GM18508 (cell line): ENCODE results near the gene PASK.

Experiments
- ATAC-seq: cut with Tn5 transposase; IDR thresholded peaks from one replicate; pipeline ENCODE4 v1.9.1; 2021; ENCODE audit warnings: moderate number of reproducible peaks; ENCODE audit not compliant: insufficient read depth, unreplicated experiment

PASK gene

DNA sequence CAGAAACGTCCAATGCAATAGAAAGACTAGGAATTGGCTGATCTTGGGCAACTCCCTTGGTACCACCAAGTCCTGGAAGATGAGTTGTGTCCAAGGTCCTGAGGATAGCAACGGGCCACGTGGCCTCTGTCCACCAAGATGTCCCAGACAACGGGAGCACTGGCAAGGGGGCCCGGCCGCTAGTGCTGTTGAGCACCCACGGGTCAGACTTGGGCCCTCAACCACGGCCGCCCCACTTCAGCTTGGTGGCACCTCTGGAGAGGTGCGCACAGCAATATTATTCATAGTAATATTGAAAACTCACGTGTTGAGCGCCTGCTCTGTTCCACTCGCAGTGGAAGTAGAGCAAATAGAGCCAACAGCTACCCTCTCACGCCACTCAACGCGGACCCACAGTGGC, 19.0 kb downstream of the PASK start:
- no peak for ATAC-seq

DNA sequence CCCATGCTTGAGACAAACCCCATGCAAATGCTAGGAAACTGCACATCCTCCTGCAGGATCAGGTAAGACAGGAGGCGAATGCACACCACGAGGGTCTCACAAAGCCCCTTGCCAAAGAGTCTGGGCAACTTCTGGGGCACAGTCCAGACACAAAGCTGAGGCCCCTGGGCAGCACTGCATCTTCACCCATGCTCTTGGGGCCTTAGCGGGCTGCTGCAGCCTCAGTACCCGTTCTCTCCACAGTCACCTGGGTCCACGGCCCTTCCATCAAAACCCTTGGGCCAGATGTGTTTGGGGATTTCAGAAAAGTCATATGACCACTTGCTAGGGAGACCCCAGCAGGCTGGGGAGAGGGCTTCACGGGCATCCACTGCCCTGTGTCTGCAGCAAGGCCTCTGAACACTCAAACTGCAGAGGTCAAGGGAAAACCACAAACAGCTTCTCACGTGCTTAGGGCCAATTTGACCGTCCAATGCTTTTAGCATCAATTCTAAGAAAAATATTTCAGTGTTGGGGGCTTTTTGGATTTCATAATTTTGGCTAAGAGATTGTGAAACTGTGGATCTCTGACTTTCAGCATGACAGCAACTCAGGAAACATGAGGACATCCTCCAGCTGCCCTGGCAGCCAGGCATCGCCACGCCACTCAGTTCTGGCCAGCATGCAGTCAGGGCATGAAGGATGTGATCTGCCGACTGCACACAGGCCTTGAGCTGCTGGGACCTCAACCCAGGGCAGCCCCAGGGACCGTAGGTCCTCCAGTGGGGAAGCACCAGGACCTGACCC, 20.0 kb downstream of the PASK start:
- ATAC-seq, result no peak

DNA sequence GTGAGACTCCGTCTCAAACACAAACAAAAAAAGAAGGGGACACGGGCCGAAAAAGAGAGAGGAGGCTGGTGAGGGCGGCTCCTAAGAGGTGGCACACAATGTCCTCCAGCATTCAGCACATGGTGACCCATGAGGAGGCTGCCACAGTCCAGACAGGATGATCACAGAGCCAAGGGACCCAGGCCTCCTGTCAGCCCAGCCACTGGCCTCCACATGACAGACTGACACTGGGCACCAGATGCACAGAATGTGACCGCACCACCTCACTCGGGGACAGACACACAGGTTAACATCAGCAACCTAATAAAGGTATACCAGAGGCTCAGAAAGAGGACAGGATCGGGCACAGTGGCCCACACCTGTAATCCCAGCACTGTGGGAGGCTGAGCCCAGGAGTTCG, 21.0 kb downstream of the PASK start:
- no peak for ATAC-seq

DNA sequence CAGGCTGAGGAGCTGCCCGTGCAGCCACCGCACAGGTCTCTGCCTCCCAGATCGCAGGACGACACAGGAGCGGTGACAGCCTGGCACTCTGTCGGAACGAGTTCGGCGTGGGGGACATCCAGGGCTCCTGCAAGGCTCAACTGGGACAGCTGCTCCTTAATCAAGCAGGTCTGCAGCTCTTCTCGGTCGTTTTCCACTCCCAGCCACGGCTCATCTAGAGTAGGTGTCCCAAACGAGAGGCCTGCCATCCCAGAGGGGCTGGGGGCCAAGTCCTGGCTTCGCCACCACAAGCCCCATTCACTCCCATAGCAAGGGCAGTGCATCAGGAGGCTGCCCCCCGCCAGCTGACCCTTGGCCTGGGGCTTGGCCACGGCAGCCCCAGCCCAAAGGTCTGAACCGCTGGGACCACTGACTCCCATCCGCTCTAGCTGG, 22.5 kb downstream of the PASK start:
- ATAC-seq, result no peak

DNA sequence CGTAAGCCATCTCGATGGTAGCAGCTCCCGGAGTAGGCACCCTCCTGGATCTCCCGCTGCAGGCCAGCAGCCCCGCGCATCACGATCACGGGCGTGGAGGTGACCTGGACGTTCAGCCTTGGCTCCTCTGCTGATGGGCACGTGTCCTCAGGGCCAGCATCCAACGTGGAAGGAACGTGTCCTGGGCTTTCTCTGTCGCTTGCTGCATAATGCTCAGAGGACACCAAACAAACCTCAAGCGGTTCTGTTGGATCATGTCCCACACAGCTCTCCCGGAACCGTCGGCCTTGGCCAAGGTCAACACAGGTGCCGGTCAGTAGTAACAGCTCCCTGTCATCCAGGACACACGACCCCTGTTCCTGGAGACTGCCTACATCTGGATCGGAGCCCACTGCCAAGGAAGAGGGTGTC, 23.1 kb downstream of the PASK start:
- no peak for ATAC-seq

DNA sequence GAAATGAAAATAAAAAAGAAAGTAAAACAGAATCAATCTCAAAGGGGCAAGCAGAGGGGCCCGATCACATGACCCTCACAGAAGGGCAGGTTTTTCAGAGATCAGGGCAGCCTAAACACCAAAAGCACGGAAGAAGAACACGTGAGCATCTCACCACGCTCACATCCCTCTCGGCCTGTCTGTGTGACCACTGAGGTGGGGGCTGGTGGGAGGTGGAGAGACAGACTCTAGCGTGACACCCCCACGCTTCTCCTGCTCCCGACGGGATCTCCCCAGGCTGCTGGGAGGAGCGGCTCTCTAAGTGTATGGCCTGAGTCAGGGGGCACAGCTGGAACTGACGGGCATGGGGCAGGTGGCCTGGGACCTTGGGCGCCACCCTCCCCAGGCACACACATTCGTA, 23.6 kb downstream of the PASK start:
- no peak for ATAC-seq

DNA sequence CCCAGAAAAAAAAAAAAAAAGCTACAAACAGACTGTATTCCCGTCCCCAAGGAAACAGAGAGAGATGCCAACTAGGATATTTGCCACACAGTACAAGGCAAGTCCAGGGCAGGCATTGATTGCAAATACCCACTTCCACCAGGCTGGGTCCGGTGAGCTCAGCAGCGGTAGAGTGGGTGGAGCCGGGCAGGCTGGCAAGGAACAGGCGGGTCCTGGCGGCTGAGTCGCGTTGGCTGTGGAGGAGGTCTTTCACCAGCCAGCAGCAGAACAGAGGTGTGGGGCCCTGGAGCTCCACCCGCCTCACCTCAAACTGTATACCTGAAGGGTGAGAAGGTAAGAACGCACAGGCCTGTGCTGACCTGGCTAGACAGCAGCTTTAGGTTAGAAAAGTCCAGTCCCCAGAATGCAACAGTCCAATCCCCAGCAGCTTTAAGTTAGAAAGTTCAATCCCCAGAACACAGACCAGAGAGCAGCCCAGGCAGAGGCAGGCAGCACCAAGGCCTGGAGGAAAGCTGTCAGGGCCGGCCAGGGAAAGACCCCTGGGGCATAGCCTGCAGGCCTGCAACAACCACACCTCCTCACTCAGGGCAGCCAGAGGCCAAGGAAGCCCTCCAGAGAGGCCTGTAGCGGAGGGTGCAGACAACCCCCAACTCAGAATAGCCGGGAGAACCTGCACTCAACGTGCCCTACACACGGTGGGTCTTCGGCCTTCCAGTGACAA, 25.3 kb downstream of the PASK start:
- no peak for ATAC-seq

DNA sequence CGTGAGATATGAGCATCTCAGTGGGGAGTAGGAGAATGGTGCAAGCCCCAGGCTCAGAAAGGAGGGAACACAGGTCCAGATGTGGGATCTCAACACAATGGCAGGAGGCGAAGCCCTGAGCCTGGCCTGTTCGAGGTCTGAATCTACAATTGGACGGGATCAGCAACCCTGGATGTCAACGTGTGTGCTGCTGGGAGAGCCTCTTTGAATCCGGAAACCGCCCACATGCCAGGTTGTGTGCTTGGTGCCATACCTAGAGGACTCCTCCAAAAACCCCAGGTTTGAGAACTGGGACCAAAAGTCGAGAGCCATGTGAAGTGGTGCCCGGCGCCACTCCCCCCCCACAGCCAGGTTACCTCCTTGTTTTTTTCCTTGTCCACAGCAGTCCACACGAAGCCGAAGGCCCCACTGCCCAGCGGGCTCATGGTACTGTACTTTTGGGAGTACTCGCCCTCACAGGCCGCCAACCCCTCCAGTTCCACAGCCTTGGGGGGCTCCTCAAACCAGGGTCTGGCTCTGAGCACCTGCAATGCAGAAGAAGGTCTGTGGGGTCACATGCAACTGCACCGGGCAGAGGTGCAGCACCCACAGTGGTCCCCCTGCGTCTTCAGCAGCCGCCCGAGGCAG, 26.8 kb downstream of the PASK start:
- no peak for ATAC-seq

DNA sequence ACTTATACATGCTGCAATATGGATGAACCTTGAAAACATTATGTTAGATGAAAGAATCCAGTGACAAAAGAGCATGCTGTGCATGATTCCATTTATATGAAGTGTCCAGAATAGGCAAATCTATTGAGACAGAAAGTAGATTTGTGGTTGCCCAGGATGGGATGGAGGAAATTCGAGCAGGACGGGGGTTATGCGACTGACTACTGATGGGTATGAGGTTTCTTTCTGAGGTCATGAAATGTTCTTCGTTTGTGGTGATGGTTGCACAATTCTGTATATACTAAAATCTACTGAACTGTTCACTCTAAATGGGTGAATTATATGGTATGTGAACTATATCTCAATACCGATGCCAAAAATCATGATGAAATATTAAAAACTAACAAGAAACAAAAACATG, 28.3 kb downstream of the PASK start:
- no peak for ATAC-seq

DNA sequence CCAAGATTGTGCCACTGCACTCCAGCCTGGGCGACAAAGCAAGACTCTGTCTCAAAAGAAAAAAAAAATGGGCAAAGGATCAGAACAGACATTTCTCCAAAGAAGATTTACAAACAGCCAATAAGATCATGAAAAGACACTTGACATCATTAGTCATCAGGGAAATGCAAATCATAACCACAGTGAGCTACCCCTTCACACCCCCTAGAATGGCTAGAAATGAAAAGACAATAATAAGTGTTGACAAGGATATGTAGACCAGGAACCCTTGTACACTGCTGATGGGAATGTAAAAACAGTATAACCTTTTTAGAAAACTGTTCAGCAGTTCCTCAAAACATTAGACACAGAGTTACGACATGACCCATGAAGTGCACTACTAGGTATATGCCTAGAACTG, 28.8 kb downstream of the PASK start:
- ATAC-seq, result no peak

DNA sequence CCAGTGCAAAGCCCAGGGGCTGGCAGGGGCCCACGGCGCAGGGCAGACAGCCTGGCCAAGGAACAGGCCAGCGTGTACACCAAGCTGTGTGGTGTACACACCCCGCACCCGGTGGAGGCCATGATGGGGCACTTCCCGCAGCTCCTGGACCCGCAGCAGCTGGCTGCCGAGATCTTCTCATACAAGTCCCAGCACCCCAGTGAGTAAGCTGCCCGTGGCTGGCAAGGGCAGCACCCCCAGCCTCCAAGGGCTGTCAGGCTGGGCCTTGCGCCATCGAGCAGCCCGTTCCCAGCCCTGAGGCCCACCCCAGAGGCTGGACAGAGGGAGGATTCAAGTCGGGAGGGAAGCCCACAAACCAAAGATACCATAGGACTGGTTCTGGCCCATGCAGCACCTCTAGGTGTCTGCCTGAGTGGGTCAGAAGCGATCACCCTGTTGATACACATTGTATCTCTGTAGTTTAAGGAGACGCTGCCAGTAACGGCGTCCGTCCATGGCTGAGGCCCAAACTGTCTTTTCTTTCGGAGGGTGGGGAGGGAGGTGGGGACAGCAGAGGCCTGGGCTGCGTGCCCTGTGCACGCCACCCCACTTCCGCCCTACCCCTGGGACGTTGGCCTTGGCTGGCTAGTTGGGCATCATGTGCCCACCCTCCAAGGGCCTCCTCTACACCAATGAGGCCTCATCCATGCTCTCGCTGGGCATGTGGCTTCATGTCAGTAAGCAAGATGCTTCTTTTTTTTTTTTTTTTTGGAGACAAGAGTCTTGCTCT, 30.4 kb downstream of the PASK start:
- no peak for ATAC-seq

DNA sequence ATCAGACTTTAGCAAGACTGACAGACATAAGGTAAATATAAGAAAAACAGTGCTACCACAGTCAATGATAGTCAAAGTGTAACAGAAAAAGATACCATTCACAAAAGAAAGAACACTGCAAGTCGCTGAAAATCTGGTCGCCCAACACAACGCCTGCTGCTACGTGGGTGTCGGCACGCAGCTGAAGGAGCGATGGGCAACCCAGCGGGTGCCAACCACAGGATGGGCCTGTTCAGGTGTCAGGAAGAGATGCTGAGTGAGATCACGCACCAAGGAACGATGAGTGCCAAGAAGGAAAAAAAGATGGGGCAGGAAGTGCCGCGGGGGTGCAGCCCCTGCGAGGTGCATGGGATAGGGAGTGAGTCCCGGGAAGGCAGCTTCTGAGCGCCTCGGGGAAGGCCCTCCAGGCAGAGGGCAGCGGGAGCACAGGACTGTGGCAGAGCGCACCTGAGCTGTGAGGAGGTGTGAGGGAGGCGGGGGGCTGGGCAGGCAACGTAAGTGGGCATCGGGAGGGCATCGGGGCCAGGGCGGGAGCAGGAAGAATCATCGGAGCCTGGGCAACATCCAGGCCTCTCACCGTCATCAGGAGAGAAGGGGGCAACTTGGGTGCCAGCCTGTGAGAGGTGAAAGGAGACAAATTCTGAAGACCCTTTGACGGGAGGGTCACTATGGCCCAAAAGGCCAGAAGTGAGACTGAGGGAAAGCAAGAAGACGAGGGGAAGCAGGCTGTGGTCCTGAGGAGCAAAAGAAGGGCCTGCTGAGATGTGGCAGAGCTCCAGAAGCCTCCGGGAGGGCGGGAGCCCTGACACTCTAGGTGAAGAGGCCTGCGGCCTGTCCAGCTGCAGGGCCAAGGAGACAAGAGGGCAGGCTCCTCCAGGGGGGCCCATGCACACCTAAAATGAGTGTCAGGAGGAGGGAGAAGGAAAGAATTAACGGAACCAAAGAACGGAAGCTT, 32.4 kb downstream of the PASK start:
- ATAC-seq, result no peak

DNA sequence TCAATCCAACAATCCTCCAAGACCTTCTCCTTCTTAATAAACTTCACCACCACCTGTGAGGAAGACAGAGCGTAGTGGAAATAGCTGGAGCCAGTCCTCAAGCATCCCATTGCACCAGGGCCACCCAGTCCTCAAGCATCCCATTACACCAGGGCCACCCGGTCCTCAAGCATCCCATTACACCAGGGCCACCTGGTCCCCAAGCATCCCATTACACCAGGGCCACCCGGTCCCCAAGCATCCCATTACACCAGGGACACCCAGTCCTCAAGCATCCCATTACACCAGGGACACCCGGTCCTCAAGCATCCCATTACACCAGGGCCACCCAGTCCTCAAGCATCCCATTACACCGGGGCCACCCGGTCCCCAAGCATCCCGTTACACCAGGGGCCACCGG, 33.9 kb downstream of the PASK start:
- ATAC-seq, result no peak

DNA sequence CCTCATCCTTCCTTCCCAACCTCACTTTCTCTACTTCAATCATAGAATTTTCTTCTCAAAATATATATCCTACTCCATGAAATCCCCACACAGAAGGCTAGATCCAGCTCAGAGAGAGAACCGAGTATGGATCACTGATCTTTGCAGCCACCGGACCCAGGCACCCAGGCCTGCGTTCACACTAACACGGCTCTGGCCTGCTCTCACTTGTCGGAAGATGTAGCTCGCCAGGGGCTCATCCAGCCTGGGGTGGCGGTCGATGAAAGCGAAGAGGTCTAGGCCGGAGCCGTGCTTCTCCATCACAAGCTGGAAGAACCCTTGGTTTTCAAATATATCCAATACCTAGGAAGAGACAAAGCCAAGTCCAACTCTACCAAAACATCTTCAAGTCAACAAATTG, 34.4 kb downstream of the PASK start:
- ATAC-seq, result no peak

DNA sequence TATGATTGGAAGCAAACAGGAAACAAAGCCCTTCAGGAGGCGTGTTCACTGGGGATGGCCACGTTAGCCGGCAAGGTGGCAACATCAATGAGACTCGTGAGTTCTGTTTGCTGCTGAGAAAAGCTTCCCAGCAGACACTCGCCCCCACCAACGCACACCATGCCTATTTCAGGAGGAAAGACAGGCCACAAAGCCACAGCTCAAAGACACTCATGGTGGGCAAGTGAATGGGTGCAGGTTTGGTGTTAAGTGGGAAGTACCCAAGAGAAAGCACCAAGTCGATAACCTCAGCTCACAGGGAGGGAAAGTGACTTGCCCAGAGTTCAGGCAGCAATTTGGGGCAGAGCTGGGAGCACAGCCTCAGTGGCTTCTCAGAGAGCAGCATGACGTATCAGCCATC, 36.7 kb downstream of the PASK start:
- ATAC-seq, result no peak

DNA sequence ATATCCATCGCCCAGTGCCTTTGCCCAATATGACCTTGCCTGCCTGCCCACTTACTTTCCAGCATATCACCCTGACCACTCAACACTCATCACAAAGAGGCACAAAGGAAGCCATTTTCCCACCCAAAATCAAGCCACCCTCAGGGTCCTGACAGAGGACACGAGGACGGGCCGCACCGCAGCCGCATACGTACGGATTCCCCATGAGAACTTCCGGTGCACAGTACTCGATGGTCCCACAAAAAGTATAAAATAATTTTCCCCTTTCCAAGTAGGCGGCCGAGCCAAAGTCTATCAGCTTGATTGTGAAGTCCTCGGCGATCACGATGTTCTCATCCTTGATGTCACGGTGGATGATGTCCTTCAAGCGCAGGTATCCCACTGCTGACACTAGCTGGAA, 37.2 kb downstream of the PASK start:
- no peak for ATAC-seq

DNA sequence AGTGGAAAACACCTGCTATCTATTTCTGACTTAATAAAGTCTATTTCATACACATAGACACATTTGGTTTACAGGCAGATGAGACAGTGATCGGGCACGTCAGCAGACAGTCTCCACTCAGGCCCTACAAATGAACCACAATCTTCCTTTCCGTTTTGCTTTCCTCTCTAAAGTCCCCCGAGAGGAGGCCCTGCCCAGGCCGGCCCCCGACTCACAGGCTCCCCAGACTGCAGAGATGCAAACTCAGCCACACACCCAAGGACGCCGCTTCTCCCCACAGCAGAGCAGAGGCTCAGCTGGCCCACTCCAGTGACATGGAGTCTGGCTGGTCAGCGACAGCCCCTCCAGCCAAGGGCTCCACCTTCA, 37.8 kb downstream of the PASK start:
- no peak for ATAC-seq

DNA sequence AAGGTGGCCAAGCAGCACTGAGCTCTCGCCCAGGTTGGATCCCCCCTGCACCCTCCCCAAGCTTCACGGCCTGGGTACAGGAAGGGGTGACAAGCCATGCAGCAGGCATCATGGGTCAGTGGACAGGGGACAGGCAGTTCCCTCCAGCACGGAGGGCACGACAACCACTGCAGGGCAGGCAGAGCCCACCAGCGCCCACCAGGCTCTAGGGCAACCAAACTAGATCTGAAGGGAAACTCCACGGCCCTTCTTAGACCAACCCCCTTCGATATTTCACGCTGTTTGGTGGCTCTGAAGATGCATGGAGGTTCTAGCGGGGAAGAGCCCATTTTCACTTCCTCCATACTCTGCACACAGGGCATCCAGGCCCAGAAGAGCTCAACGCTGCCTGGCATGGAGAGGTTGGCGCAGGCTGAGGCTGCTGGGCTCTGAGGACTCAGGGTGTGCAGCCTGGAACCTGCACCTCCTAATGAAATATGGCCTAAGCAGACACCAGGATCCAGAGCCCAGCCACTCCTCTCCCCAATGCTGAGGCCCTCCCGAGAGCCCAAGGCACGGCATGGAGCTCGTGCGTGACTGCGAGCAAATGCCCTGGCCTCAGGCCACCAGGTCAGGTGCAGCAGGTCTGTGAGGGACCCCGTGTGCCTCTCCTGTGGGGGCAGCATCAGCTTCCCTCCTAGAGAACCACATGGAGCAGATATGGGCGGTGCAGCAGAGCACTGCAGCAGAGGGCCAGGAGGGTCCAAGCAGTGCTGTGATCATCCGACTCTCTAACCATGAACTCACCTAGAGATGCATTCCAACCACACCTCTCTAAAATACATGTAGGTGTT, 38.4 kb downstream of the PASK start:
- ATAC-seq, result no peak

DNA sequence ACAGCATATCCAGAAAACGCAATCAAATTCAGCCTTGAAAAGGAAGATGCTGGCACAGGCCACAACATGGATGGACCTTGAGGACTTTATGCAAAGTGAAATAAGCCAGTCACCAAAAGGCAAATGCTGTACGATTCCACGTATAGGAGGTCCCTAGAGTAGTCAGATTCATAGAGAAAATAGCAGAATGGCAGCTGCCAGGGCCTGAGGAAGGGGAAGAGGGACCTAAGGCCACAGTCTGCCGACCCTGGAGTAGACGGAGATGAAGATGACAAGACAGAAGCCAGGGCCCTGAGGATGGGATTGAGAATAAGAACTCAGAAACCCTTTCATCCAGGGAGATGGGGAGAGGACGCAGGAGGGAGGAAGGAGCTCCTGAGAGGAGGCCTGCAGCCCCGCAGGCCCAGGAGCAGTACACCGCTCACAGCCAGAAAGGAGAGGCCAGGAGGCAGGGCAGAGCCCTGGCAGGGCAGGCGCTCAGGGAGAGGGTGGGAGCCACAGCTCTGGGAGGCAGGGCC, 39.1 kb downstream of the PASK start:
- ATAC-seq, result no peak
